Kidney epithelial cell (primary cell): Measurements from ENCODE around the gene CEP290. TPM values are rescaled to one million over a fixed set of nuclear protein-coding genes. Genes with fewer than 3 reads are reported as not detected.

Experiments
- DNase-seq: peaks from one replicate; pipeline ENCODE4 v3.0.0-alpha.2; 2010; ENCODE audit warnings: low read depth
- H3K27me3 ChIP-seq: 2 replicates; pipeline ENCODE4 v1.6.0; 2011; ENCODE audit warnings: low read length; ENCODE audit not compliant: control insufficient read depth, insufficient read depth
- H3K36me3 ChIP-seq: 2 replicates; pipeline ENCODE4 v1.5.1; 2011; ENCODE audit warnings: low read length; ENCODE audit not compliant: control insufficient read depth, insufficient read depth
- H3K4me3 ChIP-seq: 2 replicates; pipeline ENCODE4 v1.5.1; 2011; ENCODE audit warnings: low read depth, mild to moderate bottlenecking, control low read depth, low read length
- CTCF ChIP-seq: IDR thresholded peaks from 2 replicates; pipeline ENCODE4 v1.5.1; 2011; ENCODE audit warnings: mild to moderate bottlenecking, moderate library complexity, low read length, control low read depth, inconsistent platforms; ENCODE audit not compliant: insufficient read depth, poor library complexity, severe bottlenecking
- total RNA-seq: library from RNA; depleted of rRNA; stranded (reverse); fragments of >200 nt; gene quantifications from 2 replicates; pipeline ENCODE4 v1.2.3, GENCODE V29; 2015

The CEP290 gene
- total RNA-seq, 1 donor from 2014 or later, result 19.3 TPM

GRCh38 chr12:88029093-88029665, 112.7 kb downstream of the CEP290 start, which contains the start of gene C12orf50:
Gene C12orf50 (minus strand): TSS chr12:88029401. CDS start chr12:88026962, 2,439 bp downstream.
- no peak for TF ChIP-seq CTCF
- no peaks in the 10 kb centered on the region for H3K36me3 ChIP-seq

GRCh38 chr12:88026196-88026595, 115.7 kb downstream of the CEP290 start:
- no peaks in the 10 kb centered on the region for H3K27me3 ChIP-seq
- H3K36me3 ChIP-seq, result no peaks in the 10 kb centered on the region
- no peak overlapping the region for H3K4me3 ChIP-seq
- DNase-seq, result no peak
- no peak for TF ChIP-seq CTCF

More at GRCh38 chr12:88029093-88029665, 112.7 kb downstream of the CEP290 start, which contains the start of gene C12orf50:
- Histone ChIP-seq H3K4me3 (no peak within 1 kb of the TSS), H3K27me3 (no peaks in the 10 kb centered on the region)
- DNase-seq, result no peak

GRCh38 chr12:88017964-88018363, 123.9 kb downstream of the CEP290 start:
- no peak for DNase-seq
- Histone ChIP-seq H3K36me3 (no peaks in the 10 kb centered on the region), H3K4me3 (no peak overlapping the region), H3K27me3 (no peaks in the 10 kb centered on the region)
- TF ChIP-seq CTCF, result no peak

- no peak for DNase-seq
- Histone ChIP-seq H3K4me3 (no peak overlapping the region), H3K36me3 (no peaks in the 10 kb centered on the region), H3K27me3 (no peaks in the 10 kb centered on the region)
- TF ChIP-seq CTCF, result no peak
Observed at GRCh38 chr12:88015825-88016224, 126.1 kb downstream of the CEP290 start.

GRCh38 chr12:88011755-88012154, 130.1 kb downstream of the CEP290 start:
- no peak for DNase-seq
- Histone ChIP-seq H3K36me3 (no peaks in the 10 kb centered on the region), H3K27me3 (no peaks in the 10 kb centered on the region), H3K4me3 (no peak overlapping the region)
- no peak for TF ChIP-seq CTCF

- no peaks in the 10 kb centered on the region for H3K36me3 ChIP-seq
- H3K4me3 ChIP-seq, result no peak overlapping the region
- no peaks in the 10 kb centered on the region for H3K27me3 ChIP-seq
- no peak for DNase-seq
- TF ChIP-seq CTCF, result no peak
Observed at GRCh38 chr12:88006351-88006750, 135.5 kb downstream of the CEP290 start.
